Large intestine (tissue), 3 donors: ENCODE results near the gene UGT1A1. TPM values are rescaled to one million over a fixed set of nuclear protein-coding genes. Genes with fewer than 3 reads are reported as not detected.

Experiments used
- DNase-seq, 2 donors: peaks; one replicate each; pipeline versions ENCODE4 v3.0.0 to v3.0.0-alpha.2; 2013
- H3K27ac ChIP-seq: one replicate; pipeline ENCODE4 v1.5.1; 2013; ENCODE audit warnings: low read length
- H3K27me3 ChIP-seq: 2 replicates; pipeline ENCODE4 v1.6.1; 2013; ENCODE audit warnings: low read length; ENCODE audit not compliant: control insufficient read depth, insufficient read depth
- H3K36me3 ChIP-seq: 2 replicates; pipeline ENCODE4 v1.6.1; 2013; ENCODE audit warnings: low read length; ENCODE audit not compliant: control insufficient read depth, insufficient read depth
- H3K4me1 ChIP-seq: one replicate; pipeline ENCODE4 v1.6.1; 2013; ENCODE audit warnings: low read length; ENCODE audit not compliant: control insufficient read depth, insufficient read depth
- H3K4me3 ChIP-seq: one replicate; pipeline ENCODE4 v1.5.1; 2013; ENCODE audit warnings: low read length
- H3K9me3 ChIP-seq: one replicate; pipeline ENCODE4 v1.6.1; 2013; ENCODE audit warnings: mild to moderate bottlenecking, low read depth, low read length, moderate library complexity; ENCODE audit not compliant: control insufficient read depth
- WGBS: methylation state at CpG from one replicate; pipeline ENCODE4 v1.1.5; 2013; ENCODE audit warnings: low lambda C conversion rate; ENCODE audit not compliant: insufficient coverage; 5-methylcytosine and 5-hydroxymethylcytosine counted together
- polyA plus RNA-seq: library from polyadenylated mRNA; unstranded; fragments of 120-200 nt; gene quantifications from one replicate; pipeline ENCODE4 v1.2.1, GENCODE V29; 2013

UGT1A1 gene
- polyA plus RNA-seq, 1 donor: 1.6 TPM

DNA sequence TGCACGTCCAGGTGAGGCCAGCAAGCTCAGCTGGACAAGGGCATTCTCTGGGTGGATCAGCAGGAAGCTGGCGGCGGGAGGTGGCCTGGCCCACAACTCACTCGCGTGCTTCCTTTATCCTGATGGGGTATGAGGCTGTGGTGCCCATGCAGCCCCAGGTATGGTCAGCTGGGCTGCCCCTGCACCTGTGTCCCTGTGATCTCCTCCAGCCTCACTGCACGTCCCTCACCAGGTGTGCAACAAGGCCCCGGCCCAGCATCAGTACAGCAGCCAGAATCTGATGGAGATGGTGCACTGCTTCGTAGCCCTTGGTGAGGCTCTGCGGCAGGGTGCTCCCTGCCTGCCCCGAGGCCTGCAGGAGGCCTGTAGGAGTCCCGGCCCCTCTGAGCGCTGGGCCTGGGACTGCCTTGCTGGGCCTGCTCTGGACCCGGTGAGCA lies 35.7 kb downstream of the UGT1A1 start:
- H3K36me3 ChIP-seq: no peaks in the 10 kb centered on the region
- no peaks in the 10 kb centered on the region for H3K9me3 ChIP-seq
- H3K27me3 ChIP-seq: no peaks in the 10 kb centered on the region
- WGBS: no CpG with 5 or more reads among the region's 13 CpGs
- no peak for DNase-seq
- H3K27ac ChIP-seq: no peak overlapping the region
- peaks cover 14% of the 10 kb centered on the region for H3K4me1 ChIP-seq
- no peak overlapping the region for H3K4me3 ChIP-seq

DNA sequence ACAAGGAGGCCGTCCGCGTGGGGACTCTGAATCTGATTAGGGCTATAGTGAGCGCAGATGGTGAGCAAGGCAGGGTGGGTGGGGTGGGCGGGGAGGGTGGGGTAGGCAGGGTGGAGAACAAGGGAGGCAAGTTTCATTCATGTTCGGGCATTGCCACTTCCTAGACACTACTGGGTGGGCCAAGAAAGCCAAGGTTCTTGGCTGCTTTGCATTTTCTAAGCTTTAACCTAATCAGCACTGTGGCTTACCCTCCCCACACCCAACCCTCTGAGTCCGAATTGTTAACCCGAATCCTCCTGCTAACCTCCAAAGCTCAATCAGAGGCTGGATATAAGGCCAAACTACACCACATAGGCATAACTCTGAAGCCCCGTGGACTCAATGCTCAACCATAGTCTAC lies 36.2 kb downstream of the UGT1A1 start:
- H3K4me1 ChIP-seq: peaks cover 14% of the 10 kb centered on the region
- H3K27ac ChIP-seq: no peak overlapping the region
- no CpG with 5 or more reads among the region's 9 CpGs for WGBS
- H3K4me3 ChIP-seq: no peak overlapping the region
- no peaks in the 10 kb centered on the region for H3K9me3 ChIP-seq
- no peaks in the 10 kb centered on the region for H3K27me3 ChIP-seq
- H3K36me3 ChIP-seq: no peaks in the 10 kb centered on the region
- no peak for DNase-seq

DNA sequence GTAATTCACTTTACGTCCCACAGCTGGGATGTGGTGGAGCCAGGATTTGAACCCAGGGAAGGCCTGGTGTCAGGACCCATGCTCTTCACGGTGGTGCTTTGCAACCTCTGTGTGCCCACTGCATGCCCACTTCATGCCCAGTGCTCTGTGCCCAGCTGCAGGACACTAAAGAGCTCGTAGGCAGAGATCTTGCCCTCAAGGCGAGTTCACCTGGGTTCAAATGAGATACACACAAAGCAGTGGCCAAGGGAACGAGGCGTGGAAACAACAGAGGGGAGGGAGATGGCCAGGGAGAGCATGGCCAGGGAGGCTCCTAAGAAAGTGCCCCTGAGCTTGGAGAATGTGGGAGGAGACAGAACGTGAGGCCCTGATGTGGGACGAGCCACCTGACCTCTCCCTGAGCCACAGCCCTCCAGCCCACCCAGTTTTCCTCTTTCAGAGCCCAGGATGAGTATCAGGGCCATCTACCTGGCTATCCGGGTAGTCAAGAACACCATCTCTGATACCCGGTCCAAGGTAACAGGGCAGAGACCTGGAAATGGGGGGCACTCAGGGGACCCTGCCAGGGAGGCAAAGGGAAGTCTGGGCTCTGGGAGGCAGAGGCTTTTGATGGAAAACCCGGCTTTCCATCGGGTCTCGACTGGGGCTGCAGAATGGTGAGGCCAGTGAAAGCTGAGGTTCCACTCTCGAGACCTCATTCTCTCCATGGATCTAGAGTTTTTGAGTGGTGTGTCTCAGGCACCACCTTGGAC lies 38.4 kb downstream of the UGT1A1 start:
- DNase-seq: no peak
- 70% methylated on average over 2 of the region's 14 CpGs for WGBS
- Histone ChIP-seq H3K36me3 (no peaks in the 10 kb centered on the region), H3K4me1 (peaks cover 11% of the 10 kb centered on the region), H3K27ac (no peak overlapping the region), H3K4me3 (no peak overlapping the region), H3K27me3 (no peaks in the 10 kb centered on the region), H3K9me3 (no peaks in the 10 kb centered on the region)

DNA sequence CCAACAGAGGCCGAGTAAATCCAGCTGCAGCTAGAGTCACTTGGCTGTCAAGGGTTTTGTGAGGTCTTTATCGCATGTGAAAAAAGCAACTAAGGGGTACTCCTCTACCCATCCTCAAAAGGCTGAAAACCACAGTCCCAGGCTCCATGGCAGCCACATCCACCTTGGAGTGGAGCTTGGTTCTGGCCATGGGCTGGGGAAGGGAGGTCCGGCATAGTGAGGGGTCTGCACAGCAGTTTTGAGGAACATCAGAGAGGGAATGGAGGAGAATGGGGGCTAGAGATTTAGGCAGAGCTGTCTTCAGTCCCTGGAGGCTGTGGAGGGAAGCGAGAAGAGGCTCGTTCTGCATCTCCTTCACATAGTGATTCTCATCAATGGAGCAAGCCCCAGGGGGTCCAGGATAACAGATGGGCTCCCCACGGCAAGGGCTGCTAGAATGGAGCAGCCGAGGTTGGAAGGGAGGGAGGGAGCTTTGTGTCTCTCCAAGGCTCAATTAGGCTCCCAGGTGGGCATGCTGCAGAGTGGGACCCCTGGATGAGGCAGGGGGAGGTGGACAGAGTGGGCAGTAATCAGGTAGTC lies 39.1 kb downstream of the UGT1A1 start:
- DNase-seq: no peak
- peaks cover 4% of the 10 kb centered on the region for H3K4me1 ChIP-seq
- WGBS: no CpG with 5 or more reads among the region's 7 CpGs
- H3K9me3 ChIP-seq: no peaks in the 10 kb centered on the region
- H3K36me3 ChIP-seq: no peaks in the 10 kb centered on the region
- no peak overlapping the region for H3K27ac ChIP-seq
- no peaks in the 10 kb centered on the region for H3K27me3 ChIP-seq
- no peak overlapping the region for H3K4me3 ChIP-seq

DNA sequence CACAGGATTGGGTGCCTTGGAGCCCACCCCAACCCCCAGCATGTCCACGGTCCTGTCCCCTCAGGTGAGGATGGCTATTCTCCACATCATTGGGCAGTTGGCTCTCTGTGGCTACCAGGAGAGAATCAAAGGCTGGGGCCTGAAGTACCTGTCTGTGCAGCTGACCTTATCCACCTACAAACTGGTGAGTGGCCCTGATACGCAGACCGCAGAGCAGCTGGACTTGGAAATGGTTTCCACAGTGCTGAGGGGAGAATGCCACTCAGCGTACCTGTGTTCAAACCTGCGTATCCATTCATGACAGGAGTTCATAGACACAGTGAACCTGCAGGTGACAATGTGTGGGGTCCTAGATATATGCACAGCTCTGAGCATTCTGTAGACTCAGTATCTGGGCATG lies 39.6 kb downstream of the UGT1A1 start:
- Histone ChIP-seq H3K9me3 (no peaks in the 10 kb centered on the region), H3K27me3 (no peaks in the 10 kb centered on the region), H3K4me3 (no peak overlapping the region), H3K4me1 (no peaks in the 10 kb centered on the region), H3K36me3 (no peaks in the 10 kb centered on the region), H3K27ac (no peak overlapping the region)
- no peak for DNase-seq
- WGBS: no CpG with 5 or more reads among the region's 5 CpGs

DNA sequence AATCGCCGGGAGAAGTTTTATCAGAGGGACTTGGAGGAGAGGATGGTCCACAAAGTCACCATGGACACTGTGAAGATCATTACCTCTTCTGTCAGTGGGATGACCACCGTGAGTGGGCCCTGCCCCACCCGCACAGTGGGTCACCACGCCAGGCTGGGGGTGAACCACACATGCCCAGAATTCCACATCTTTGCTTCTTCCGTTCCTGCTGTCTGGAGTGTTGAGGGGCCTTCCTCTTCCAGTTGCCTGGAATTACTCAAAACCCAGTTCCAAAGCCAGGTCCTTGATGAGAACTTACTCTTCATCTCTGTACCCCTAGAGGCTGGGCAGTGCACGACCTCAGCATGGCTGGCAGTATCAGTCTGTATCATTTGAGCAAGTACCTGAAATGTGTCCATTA lies 40.1 kb downstream of the UGT1A1 start:
- no peak overlapping the region for H3K27ac ChIP-seq
- DNase-seq: no peak
- no peaks in the 10 kb centered on the region for H3K4me1 ChIP-seq
- 100% methylated on average over 1 of the region's 7 CpGs for WGBS
- no peaks in the 10 kb centered on the region for H3K36me3 ChIP-seq
- no peaks in the 10 kb centered on the region for H3K9me3 ChIP-seq
- H3K27me3 ChIP-seq: no peaks in the 10 kb centered on the region
- no peak overlapping the region for H3K4me3 ChIP-seq

DNA sequence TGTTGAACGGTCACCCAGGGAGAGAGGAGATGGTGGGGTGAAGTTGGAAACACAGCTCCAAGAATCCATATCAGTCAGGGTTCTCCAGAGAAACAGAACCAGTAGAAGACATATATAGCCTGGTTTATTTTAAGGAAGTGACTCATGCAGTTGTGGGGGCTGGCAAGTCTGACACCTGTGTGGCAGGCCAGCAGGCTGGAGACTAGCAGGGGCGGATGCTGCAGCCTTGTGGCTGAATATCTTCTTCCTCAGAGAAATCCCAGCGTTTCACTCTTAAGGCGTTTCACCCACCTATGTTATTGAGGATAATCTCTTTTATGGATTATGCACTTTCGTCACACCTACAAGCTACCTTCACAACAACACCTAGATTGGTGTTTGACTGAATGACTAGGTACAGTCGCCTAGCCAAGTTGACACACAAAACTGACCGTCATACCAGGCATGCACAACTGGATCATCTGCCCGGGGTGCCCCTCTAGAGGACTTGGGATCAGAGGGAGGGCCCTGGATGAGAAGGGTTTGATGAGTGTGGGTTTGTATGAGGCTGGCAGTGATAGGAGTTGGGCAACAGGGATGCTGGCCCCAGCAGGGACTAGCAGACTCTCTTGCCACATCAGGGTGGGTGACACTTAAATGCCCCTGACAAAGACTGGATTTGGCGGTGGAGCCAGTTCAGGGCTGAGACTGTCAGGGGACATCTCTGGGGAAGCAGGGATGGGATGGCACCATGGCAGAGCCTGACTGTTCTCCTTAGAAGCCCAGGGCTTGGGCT lies 41.5 kb downstream of the UGT1A1 start:
- no peak for DNase-seq
- Histone ChIP-seq H3K36me3 (no peaks in the 10 kb centered on the region), H3K4me3 (no peak overlapping the region), H3K27me3 (no peaks in the 10 kb centered on the region), H3K9me3 (no peaks in the 10 kb centered on the region), H3K27ac (no peak overlapping the region), H3K4me1 (no peaks in the 10 kb centered on the region)
- 90% methylated on average over 2 of the region's 9 CpGs for WGBS

DNA sequence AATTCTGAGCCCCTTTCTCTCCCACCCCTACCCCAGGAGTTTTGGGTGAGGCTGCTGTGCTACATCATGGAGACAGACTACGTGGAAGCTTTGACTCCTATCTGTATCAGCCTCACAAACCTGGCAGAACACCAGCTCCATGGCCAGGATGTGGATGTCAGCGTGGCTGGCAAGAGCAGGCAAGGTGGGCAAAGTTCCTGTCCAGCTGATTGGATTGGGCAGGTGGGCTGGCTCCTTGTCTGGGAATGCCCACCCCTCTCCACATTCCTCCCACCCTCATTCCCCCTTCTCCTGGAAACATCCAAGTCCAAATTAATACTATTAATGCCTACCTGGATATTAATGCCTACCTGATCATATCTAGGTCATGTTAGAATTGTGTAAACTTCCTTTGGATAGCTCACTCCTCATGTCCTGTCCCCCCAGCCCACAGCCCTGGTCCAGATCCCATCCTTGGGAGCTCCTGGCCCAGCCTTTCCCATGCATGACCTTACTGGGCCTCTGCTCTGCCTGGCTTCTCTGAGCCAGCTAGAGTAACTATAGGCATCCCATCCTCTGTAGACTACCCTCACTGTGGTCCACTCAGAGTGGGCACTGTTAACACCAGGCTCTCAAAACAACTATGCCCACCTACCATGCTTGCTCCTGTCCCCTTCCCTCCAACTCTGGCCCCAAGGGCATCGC lies 42.2 kb downstream of the UGT1A1 start:
- Histone ChIP-seq H3K36me3 (no peaks in the 10 kb centered on the region), H3K27ac (no peak overlapping the region), H3K9me3 (no peaks in the 10 kb centered on the region), H3K27me3 (no peaks in the 10 kb centered on the region), H3K4me3 (no peak overlapping the region), H3K4me1 (no peaks in the 10 kb centered on the region)
- DNase-seq: no peak
- WGBS: no CpG with 5 or more reads among the region's 3 CpGs

DNA sequence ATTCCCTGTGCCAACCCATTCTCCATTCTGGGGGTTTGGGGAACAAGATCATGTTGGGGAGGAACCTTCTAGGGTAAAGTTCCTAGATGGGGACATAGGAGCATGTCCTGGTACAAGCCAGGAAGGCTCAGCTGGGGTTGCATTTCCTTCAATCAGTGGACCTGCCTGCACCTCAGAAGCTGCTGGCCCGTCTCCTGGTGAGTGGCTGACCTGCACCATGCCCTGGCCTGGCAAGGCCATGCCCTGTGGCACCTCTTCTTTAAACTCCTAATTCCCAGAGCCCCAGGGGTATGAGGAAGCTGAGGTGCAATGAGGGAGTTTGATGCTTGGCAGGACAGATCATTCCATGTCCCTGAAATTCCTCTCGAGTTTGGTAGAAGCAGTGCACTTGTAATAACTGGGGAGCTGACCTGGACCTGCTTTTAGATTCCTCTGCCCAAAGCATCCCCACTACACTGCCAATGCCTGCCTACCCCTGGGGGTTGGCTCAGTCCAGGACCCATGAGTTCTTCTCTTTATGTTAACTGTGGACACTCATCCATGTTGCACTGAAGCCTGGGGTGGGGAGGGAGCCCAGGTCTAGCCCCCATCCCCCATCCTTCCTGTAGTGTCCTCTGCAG lies 43.3 kb downstream of the UGT1A1 start:
- Histone ChIP-seq H3K27me3 (no peaks in the 10 kb centered on the region), H3K27ac (no peak overlapping the region), H3K4me1 (no peaks in the 10 kb centered on the region), H3K4me3 (no peak overlapping the region), H3K9me3 (no peaks in the 10 kb centered on the region), H3K36me3 (no peaks in the 10 kb centered on the region)
- no peak for DNase-seq
- WGBS: no CpG with 5 or more reads among the region's 2 CpGs

DNA sequence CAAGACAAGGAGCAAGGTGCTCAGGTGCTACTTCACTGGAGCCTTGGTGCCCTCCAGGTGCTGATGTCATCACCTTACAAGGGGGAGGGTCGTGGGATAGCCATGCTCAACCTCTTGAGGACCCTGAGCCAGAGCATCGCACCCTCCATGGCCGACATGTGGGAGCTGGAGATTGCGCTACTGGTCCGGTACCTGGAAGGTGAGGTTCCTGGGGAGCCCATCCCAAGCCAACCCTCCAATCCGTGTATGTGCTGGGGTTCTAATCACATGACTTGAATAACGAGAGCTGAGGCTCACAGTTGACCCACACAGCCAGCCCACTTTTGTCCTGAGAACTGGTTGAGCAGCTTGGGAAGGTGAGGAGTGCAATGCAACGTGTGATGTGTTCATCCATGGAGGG lies 43.9 kb downstream of the UGT1A1 start:
- no peak for DNase-seq
- Histone ChIP-seq H3K4me1 (no peaks in the 10 kb centered on the region), H3K36me3 (no peaks in the 10 kb centered on the region), H3K9me3 (no peaks in the 10 kb centered on the region), H3K27ac (no peak overlapping the region), H3K27me3 (no peaks in the 10 kb centered on the region), H3K4me3 (no peak overlapping the region)
- WGBS: no CpG with 5 or more reads among the region's 8 CpGs
